Hepatocyte (in vitro differentiated cells): ENCODE results near the gene MZT2B.

Source experiments
- CTCF ChIP-seq: fragments of 200-600 bp; sonication (generic); IDR thresholded peaks from 2 replicates; pipeline ENCODE4 v1.5.1; 2016; ENCODE audit warnings: antibody characterized with exemption, mild to moderate bottlenecking; ENCODE audit not compliant: poor library complexity
- EZH2 ChIP-seq: fragments of 200-600 bp; sonication (generic); IDR thresholded peaks from 2 replicates; pipeline ENCODE4 v1.6.1; 2016; ENCODE audit warnings: antibody characterized with exemption, mild to moderate bottlenecking, borderline replicate concordance

GRCh38 chr2:130181325-130181879 lies 660 bp upstream of the MZT2B start, which contains the start of gene SMPD4:
- TF ChIP-seq CTCF (no peak), EZH2 (no peak)
